ENCODE results near the gene CLDN11.

CLDN11 gene

GRCh38 chr3:170425491-170426239 lies 7.0 kb downstream of the CLDN11 start:
- TF ChIP-seq NFRKB (IDR thresholded peaks at IDR 0.05) (no peak), FOXA1 (IDR thresholded peaks at IDR 0.05) (no peak)
- TF ChIP-seq, protein P1, sequence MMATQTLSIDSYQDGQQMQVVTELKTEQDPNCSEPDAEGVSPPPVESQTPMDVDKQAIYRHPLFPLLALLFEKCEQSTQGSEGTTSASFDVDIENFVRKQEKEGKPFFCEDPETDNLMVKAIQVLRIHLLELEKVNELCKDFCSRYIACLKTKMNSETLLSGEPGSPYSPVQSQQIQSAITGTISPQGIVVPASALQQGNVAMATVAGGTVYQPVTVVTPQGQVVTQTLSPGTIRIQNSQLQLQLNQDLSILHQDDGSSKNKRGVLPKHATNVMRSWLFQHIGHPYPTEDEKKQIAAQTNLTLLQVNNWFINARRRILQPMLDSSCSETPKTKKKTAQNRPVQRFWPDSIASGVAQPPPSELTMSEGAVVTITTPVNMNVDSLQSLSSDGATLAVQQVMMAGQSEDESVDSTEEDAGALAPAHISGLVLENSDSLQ (IDR thresholded peaks at IDR 0.05): no peak
- no peak for DNase-seq (ENCODE audit: extremely low spot score)
- ChIA-PET POLR2A (no interaction called here), CTCF (interaction anchor here (1.4 kb wide), 1 partner anchor 12 kb away, joined by 4 read pairs; no protein-coding TSS in a partner anchor)

- TF ChIP-seq FOXK2 (IDR thresholded peaks at IDR 0.05): no peak
- TF ChIP-seq HDGF (IDR thresholded peaks at IDR 0.05; ENCODE audit: borderline replicate concordance): no peak
- no peak for TF ChIP-seq BHLHE40 (IDR thresholded peaks at IDR 0.05; ENCODE audit: borderline replicate concordance)
- no peak for TF ChIP-seq TARDBP (IDR thresholded peaks at IDR 0.05)
- TF ChIP-seq ELF4 (IDR thresholded peaks at IDR 0.05): no peak
- no peak for TF ChIP-seq CTBP1 (IDR thresholded peaks at IDR 0.05; ENCODE audit: borderline replicate concordance)
- TF ChIP-seq SP1 (IDR thresholded peaks at IDR 0.05): no peak
- TF ChIP-seq LEF1 (IDR thresholded peaks at IDR 0.05; ENCODE audit: borderline replicate concordance): no peak
- TF ChIP-seq NFRKB (IDR thresholded peaks at IDR 0.05): no peak
- no peak for TF ChIP-seq ZNF384 (IDR thresholded peaks at IDR 0.05)
- TF ChIP-seq, protein P1 (IDR thresholded peaks at IDR 0.05): no peak
- TF ChIP-seq FOXM1 (IDR thresholded peaks at IDR 0.05; ENCODE audit: borderline replicate concordance): no peak
- no peak for TF ChIP-seq ARNT (IDR thresholded peaks at IDR 0.05)
- TF ChIP-seq FOXA1 (IDR thresholded peaks at IDR 0.05): no peak
- no peak for TF ChIP-seq L3MBTL2 (conservative IDR thresholded peaks at IDR 0.05)
- no peak for TF ChIP-seq SUZ12 (IDR thresholded peaks at IDR 0.05)
- no peak for DNase-seq (ENCODE audit: extremely low spot score)
- ChIA-PET POLR2A (no interaction called here), CTCF (interaction anchor here (1.4 kb wide), 1 partner anchor 13 kb away, joined by 4 read pairs; no protein-coding TSS in a partner anchor)
These were observed 7.7 kb downstream of the CLDN11 start for GRCh38 chr3:170426240-170426797.

DNA sequence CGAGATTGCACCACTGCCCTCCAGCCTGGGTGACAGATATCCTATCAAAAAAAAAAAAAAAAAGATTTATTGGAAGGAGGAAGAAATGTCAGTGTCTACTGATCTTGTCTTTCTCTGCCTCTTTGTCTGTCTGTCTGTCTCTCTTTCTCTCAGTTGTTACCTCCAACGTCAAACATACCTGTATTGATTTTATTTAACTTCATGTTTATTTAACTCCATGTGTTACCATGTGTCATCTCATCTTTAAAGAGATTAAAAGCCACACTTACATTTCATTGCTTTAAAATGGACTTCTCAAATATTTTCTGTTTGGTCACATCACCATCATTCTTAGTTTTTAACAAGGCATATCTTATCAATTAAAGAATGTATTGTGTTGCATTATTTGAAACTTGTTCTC lies 9.4 kb downstream of the CLDN11 start:
- ChIA-PET POLR2A (no interaction called here), CTCF (interaction anchor here (0.7 kb wide), 2 partner anchors 23 to 314 kb away, joined by 3 to 5 read pairs; no protein-coding TSS in a partner anchor)
- TF ChIP-seq SP1 (IDR thresholded peaks at IDR 0.05) (no peak), TARDBP (IDR thresholded peaks at IDR 0.05) (no peak), CTBP1 (IDR thresholded peaks at IDR 0.05; ENCODE audit: borderline replicate concordance) (no peak), FOXK2 (IDR thresholded peaks at IDR 0.05) (no peak), L3MBTL2 (conservative IDR thresholded peaks at IDR 0.05) (no peak), HDGF (IDR thresholded peaks at IDR 0.05; ENCODE audit: borderline replicate concordance) (no peak), ELF4 (IDR thresholded peaks at IDR 0.05) (no peak), FOXM1 (IDR thresholded peaks at IDR 0.05; ENCODE audit: borderline replicate concordance) (no peak), LEF1 (IDR thresholded peaks at IDR 0.05; ENCODE audit: borderline replicate concordance) (no peak), NFRKB (IDR thresholded peaks at IDR 0.05) (no peak)
- TF ChIP-seq, protein P1 (IDR thresholded peaks at IDR 0.05): no peak
- no peak for DNase-seq (ENCODE audit: extremely low spot score)

- DNase-seq (ENCODE audit: extremely low spot score): no peak
- TF ChIP-seq SP1 (IDR thresholded peaks at IDR 0.05) (no peak), BHLHE40 (IDR thresholded peaks at IDR 0.05; ENCODE audit: borderline replicate concordance) (no peak), ELF4 (IDR thresholded peaks at IDR 0.05) (no peak), HDGF (IDR thresholded peaks at IDR 0.05; ENCODE audit: borderline replicate concordance) (no peak), FOXA1 (IDR thresholded peaks at IDR 0.05) (no peak), FOXK2 (IDR thresholded peaks at IDR 0.05) (no peak), ZNF384 (IDR thresholded peaks at IDR 0.05) (no peak), LEF1 (IDR thresholded peaks at IDR 0.05; ENCODE audit: borderline replicate concordance) (no peak)
- TF ChIP-seq, protein P1 (IDR thresholded peaks at IDR 0.05): no peak
- POLR2A ChIA-PET: no interaction called here
- CTCF ChIA-PET: no interaction called here
These were observed 10.4 kb downstream of the CLDN11 start for GRCh38 chr3:170429050-170429449.

- CTCF ChIA-PET: interaction anchor here (0.8 kb wide), 1 partner anchor 85 kb away, joined by 3 read pairs; no protein-coding TSS in a partner anchor
These were observed 12.4 kb downstream of the CLDN11 start for GRCh38 chr3:170431054-170431453.

More at GRCh38 chr3:170431054-170431453, 12.4 kb downstream of the CLDN11 start:
- TF ChIP-seq TARDBP (IDR thresholded peaks at IDR 0.05): no peak
- no peak for TF ChIP-seq ELF4 (IDR thresholded peaks at IDR 0.05)
- TF ChIP-seq CTBP1 (IDR thresholded peaks at IDR 0.05; ENCODE audit: borderline replicate concordance): no peak
- no peak for TF ChIP-seq FOXA1 (IDR thresholded peaks at IDR 0.05)
- TF ChIP-seq, protein P1 (IDR thresholded peaks at IDR 0.05): no peak
- no peak for TF ChIP-seq BHLHE40 (IDR thresholded peaks at IDR 0.05; ENCODE audit: borderline replicate concordance)
- TF ChIP-seq L3MBTL2 (conservative IDR thresholded peaks at IDR 0.05): no peak
- no peak for TF ChIP-seq ZNF384 (IDR thresholded peaks at IDR 0.05)
- no peak for TF ChIP-seq FOXM1 (IDR thresholded peaks at IDR 0.05; ENCODE audit: borderline replicate concordance)
- no peak for TF ChIP-seq SP1 (IDR thresholded peaks at IDR 0.05)
- no peak for TF ChIP-seq SUZ12 (IDR thresholded peaks at IDR 0.05)
- no peak for TF ChIP-seq HDGF (IDR thresholded peaks at IDR 0.05; ENCODE audit: borderline replicate concordance)
- no peak for TF ChIP-seq NFRKB (IDR thresholded peaks at IDR 0.05)
- no peak for TF ChIP-seq ARNT (IDR thresholded peaks at IDR 0.05)
- TF ChIP-seq LEF1 (IDR thresholded peaks at IDR 0.05; ENCODE audit: borderline replicate concordance): no peak
- POLR2A ChIA-PET: no interaction called here
- no peak for DNase-seq (ENCODE audit: extremely low spot score)
